H1 (cell line): ENCODE results near the gene MBD1. TPM values are rescaled to one million over a fixed set of nuclear protein-coding genes. Genes with fewer than 3 reads are reported as not detected.

ENCODE experiments used
- NANOG ChIP-seq: IDR thresholded peaks from 2 replicates; pipeline ENCODE4 v1.6.1; 2011; ENCODE audit warnings: low read length, low read depth, mild to moderate bottlenecking, inconsistent platforms; ENCODE audit not compliant: insufficient read depth, poor library complexity, severe bottlenecking
- POLR2A ChIP-seq, 2 experiments: IDR thresholded peaks; 1 replicate in 1 of 2; 2 replicates in 1 of 2; pipeline ENCODE4 v1.6.1; 2011; ENCODE audit warnings: low read depth in 2 of 2, low read length in 2 of 2, mild to moderate bottlenecking in 2 of 2; ENCODE audit errors: control extremely low read depth in 1 of 2
- POLR2AphosphoS5 ChIP-seq: IDR thresholded peaks from 2 replicates; pipeline ENCODE4 v1.6.1; 2011; ENCODE audit warnings: low read depth, low read length
- SP2 ChIP-seq: IDR thresholded peaks from 2 replicates; pipeline ENCODE4 v1.6.1; 2012; ENCODE audit warnings: mild to moderate bottlenecking, low read length, inconsistent platforms
- SRF ChIP-seq: IDR thresholded peaks from 2 replicates; pipeline ENCODE4 v1.6.1; 2011; ENCODE audit warnings: mild to moderate bottlenecking, low read depth, low read length, moderate library complexity
- TEAD4 ChIP-seq: IDR thresholded peaks from 2 replicates; pipeline ENCODE4 v1.6.1; 2012; ENCODE audit warnings: low read depth, low read length, inconsistent platforms, mixed read lengths
- polyA plus RNA-seq, 7 experiments: library from polyadenylated mRNA; depleted of rRNA in 3 of 7; stranded (reverse) in 5 of 7; unstranded in 2 of 7; fragments of >200 nt in 5 of 7; fragments of 200-250 nt in 2 of 7; gene quantifications; 1 replicate in 5 of 7; 2 replicates in 1 of 7; 4 replicates in 1 of 7; pipeline versions ENCODE4 v1.2.1 to v1.2.3, GENCODE V29; 2011 to 2013; ENCODE audit warnings: missing spikeins in 2 of 7, mixed read lengths in 2 of 7
- total RNA-seq: library from RNA; stranded (reverse); fragmentation: NEBNext Ultra II Directional; extraction: Animal tissue kit (Norgen Biotek cat#: 25700); gene quantifications from 2 replicates; pipeline ENCODE4 v1.2.1, GENCODE V29; 2021
- TF ChIP-seq, protein P1 (sequence below): IDR thresholded peaks from 2 replicates; pipeline ENCODE4 v1.6.1; 2011; ENCODE audit warnings: low read depth, mild to moderate bottlenecking, low read length; ENCODE audit not compliant: insufficient read depth

MBD1 gene
- total and polyA plus RNA-seq, 2 of the 8 experiments (the other 6 are each of a cell fraction or from before 2014, with no cell fraction given): 32.2 to 41.6 TPM

DNA sequence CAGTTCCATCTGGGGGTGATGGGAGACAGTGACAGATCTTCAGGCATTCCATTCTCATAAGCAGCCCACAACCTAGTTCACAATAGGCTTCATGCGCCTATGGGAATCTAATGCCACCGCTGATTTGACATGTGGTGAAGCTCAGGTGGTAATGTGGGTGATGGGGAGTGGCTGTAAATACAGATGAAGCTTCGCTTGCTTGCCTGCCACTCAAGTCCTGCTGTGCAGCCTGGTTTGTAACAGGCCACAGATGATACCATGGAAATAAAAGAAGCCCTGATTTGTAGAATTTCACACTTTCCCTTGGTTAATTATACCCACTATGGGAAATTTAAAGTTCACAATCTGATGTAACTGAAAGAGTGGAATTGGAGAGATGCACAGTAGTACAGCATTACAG, 46.7 kb upstream of the MBD1 start (continued):
- TF ChIP-seq, protein P1, sequence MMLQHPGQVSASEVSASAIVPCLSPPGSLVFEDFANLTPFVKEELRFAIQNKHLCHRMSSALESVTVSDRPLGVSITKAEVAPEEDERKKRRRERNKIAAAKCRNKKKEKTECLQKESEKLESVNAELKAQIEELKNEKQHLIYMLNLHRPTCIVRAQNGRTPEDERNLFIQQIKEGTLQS: no peak
- TF ChIP-seq NANOG (no peak), POLR2AphosphoS5 (no peak), TEAD4 (no peak), SP2 (no peak), POLR2A (IDR thresholded peaks at IDR 0.05; ENCODE audit: control extremely low read depth in 1 of 2, low read depth in 2 of 2, low read length in 2 of 2) (no peak), SRF (no peak)
